HG03565 (cell line): Measurements from ENCODE around the gene FANCI.

Experiments
- ATAC-seq: cut with Tn5 transposase; IDR thresholded peaks from one replicate; pipeline ENCODE4 v1.9.1; 2021; ENCODE audit warnings: mild to moderate bottlenecking, moderate library complexity; ENCODE audit not compliant: unreplicated experiment

The FANCI gene

DNA sequence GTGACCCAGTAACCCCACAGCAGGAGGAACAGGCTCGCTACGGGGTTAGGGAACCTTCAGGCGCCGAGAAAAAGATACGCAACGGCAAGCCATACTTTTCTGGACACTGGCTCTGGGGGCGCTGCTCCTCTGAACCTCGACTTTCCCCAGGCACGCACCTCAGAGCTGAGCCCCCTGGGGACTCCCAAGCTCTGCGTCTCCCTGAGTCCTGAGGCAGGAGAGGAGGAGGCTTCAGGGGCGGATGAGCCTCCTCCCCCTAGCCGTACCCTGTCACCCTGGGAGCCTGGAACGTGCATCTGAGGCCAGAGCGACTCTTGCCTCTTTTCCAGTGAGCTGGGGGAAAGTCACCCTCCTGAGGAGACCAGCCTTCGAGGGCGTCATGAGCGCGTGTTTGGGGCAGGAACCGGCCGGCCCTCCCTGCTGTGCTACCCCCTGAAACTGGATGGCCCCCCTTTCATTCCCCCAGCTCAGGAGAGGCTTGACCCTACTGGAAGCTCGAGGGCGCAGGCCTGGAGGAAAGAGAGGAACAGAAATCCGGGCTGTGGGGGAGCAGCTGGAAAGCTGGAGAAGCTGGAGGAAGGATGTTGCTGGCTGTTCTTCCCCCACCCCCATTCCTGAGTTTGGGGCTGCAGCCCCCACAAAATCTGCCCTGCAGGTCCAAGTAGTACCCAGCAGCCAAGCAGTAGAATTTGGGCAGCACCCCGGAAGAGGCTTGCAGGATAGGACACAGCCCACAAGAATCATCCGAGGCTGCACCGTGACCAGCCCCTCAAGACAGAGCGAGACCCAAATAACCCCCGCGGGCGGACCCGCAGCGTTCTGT lies 115.9 kb downstream of the FANCI start:
- ATAC-seq, result no peak

DNA sequence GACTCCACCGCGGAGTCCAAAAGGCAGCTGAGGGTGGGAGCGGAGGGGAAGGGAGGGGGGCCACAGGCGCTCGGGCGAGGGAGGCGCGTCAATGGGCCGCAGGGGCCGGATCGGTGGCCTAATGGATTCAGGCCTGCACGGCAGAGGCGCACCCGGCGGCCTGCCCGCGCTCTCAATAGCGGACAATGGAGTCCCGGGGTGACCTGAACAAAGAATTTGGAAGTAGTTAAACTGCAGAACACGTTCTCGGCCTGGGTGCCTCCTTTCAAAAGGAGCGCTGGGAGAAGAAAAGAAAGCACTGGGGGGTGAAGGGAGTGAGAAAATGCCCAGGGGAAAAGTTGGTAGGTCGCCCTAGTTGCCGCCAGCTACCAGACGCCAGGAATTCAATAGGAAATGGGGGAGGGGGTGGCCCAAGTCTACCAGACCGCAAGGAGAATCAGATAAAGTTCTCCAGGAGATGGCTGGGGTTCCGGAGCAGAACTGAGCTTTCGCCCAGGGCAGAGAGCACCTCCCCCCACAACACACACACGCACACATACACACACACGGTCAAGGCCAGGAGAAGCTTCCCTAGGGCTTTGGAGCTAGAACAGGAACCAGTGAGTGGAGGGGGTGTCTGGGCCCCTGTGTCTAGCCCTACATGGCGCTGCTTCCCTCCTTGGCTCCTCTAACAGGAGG lies 116.7 kb downstream of the FANCI start:
- ATAC-seq, result no peak

DNA sequence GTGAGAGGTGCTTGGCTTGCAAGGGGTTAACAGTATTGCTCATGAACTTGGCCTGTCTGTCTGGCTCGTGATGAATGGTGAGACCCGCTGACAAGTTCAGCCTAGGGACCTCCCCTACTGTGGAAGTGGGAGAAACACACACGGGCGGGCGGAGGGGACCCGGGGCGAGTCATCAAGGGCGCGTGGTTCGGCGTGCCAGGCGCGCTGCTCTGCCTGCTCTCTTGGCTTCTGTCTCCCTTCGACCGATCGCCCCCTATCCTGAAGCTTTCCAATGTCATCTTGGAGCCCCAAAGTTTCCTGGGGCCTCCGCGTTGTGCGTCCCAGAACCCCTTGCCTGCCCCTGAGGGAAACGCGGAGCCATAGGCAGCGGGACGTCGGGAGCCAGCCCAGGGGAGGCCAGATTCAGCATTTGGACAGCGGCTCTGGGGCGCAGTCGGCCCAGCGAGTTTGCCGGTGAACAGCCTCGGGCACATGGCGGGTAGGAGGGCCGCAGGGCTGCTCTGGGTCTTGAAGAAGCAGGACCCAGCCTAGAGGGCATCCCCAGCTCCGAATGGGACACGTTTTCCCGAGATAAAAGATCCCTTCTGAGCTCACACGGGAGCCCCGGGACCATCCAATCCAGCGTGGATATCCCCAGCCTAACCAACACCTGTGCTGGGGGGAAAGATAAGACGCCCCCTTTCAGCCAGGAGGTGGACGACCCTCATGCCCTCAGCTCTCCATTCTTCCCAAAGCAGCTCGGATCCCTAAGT lies 117.8 kb downstream of the FANCI start:
- ATAC-seq, result no peak

DNA sequence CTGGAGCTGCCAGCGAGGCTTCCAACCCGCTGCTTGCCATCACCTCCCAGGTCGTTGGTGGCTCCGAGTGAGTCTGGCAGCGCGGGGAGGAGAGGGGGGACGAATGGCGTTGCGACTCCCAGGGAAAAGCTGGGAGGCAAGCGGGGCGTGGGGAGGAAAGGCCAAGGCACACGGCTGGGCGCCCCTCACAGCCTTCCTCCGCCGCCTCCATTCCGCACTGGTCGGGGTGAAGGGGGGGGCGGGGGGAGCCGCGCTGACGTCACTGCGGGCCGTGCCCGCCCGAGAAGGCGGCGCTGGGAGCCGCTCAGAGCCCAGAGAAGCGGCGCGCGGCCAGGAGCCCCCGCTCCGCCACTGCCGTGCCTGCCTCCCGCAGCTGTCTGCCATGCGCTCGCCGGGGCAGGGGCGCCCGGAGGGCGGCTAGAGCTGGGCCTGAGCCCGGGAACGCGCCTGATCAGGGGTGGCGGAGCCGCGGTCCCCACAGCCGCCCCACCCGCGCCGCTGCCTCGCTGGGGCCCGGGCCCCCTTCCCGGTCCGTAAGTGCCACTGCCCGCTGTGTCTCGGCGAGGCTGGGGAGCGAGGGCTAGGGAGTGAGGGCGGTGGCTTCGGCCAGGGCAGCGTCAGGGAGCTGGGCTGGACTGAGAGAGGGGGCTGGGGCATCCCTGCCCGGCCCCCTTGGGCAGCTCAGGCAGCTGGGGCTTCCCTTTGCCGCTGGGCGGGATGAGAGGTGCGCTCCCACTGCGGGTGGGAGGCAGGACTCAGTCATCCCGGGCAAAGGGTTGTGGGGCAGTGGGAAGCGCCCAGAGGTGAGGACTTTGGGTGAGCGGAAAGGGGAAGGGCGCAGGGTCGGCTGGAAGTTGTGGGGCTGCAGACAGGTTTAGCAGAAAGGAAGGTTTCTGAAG lies 118.7 kb downstream of the FANCI start:
- no peak for ATAC-seq

DNA sequence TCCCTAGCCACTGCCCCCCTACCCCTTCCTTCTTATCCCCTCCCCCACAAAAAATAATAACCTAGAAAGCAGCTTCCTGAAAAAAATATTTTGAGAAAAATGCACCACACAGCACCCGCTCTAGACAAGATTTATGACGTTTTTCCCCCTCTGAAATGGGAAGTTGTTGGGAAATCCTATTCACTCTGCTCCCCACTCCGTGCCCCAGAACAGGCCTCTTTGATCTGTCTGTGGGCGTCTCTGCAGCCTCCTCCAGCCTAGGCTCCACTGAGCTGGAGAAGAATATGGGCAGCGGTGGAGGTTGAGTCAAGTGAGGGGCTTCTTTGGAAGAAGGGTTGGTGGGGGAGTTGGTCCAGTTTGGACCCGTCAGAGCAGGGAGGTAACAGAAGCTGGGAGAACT lies 119.4 kb downstream of the FANCI start:
- ATAC-seq, result no peak

DNA sequence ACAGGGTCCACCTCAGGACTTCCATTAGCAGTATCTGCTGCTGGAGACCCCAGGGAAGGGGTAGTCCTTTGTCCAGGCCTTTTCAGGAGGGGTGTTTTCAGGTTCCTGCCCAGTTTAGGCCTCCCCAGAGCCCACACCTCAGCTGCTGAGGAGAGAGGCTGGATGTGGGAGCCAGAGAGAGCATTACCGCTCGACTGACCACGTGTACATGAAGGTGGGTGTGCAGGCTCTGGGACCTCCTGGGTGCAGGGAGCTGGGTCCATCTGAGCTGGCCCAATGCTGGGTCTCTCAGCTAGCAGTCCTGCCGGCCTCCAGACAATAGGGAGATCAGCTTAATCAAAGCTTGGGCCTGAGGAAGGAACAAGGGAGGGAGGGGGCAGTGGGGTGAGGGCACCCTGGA lies 120.0 kb downstream of the FANCI start:
- ATAC-seq, result no peak

DNA sequence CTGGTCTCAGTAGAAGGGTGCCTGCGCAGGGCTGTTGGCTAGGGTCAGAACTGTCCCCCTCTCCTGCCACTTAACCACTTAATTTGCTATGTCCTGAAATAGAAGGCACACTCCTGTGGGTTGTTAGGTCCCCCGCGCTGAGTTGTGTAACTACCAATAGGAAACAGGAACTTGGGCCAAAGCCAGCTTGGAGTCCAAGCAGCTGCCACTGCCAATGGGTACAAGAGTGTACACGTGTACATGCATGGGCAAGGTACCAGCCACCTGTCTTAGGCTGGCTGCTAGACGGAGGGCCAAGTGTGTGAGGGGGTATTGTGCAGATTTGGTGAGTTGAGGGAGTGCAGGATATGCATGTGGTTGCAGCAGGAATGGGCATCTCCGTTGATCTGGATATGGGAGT lies 120.6 kb downstream of the FANCI start:
- no peak for ATAC-seq

DNA sequence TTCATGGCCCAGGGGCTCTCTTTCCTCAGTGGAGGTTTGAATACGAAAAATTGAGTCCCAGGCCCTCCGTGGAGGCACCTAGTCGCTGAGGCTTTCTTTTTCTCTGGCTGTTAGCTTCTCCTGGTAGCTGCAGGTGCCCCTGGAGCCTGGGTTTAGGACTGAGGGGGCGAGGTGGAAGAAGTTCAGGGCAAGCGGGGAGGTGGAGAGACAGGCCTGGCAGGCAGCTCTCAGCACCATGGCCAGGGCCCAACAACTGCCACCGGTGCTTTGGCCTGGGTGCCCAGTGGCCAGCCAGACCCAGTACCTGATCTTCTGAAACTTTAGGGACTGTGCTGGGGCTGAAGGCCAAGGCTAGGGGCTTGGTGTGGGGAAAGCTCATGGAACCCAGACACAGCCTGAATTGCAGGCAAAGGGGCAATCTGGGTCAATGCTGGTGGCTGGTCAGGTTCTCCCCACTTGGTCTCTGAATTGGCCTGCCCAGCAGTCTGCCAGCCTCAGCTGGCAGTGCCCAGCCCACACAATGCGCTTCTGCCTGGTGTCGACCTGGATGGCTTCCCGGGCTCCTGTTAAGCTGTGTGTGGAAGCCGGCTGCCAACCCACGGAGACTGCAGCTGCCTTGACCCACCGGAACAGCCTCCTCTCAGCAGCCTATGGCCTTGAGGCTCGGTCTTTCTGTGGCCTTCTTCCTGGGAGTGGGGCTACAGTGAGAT lies 121.1 kb downstream of the FANCI start:
- no peak for ATAC-seq

DNA sequence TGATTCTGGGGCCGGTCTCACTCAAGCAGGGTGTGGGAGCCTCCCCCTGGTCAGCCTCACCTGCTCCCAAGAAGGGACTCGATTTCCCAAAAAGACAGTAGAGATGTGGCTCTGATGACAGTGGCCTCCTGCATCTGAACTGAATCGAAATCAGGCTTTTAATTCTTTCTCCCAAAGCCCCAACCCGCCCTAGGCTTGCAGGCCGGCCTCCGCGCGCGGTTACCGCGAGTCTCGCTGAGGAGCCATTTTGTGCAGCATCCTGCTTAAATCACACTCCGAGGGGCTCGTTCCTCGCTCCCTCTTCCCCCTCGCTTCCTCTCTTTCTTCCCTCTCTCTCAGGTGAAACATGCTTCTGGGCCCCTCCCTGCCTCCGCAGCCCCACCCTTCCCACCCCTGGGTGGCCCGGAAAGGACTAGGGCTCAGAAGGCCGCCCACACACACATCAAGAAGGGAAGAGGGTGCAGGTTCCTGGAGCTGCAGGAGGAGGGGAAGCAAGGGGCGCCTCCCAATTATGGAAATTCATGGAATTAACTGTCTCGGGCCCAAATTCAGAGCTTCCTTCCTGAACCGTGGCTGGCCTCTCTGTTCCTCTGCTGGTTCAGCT lies 121.8 kb downstream of the FANCI start:
- ATAC-seq, result no peak
